Hepatocyte (in vitro differentiated cells): Measurements from ENCODE around the gene ANAPC2.

Experiments used
- CTCF ChIP-seq: fragments of 200-600 bp; sonication (generic); IDR thresholded peaks from 2 replicates; pipeline ENCODE4 v1.5.1; 2016; ENCODE audit warnings: antibody characterized with exemption, mild to moderate bottlenecking; ENCODE audit not compliant: poor library complexity
- EZH2 ChIP-seq: fragments of 200-600 bp; sonication (generic); IDR thresholded peaks from 2 replicates; pipeline ENCODE4 v1.6.1; 2016; ENCODE audit warnings: antibody characterized with exemption, mild to moderate bottlenecking, borderline replicate concordance
- EZH2phosphoT487 ChIP-seq: fragments of 200-600 bp; sonication (generic); IDR thresholded peaks from one replicate; pipeline ENCODE4 v1.6.1; 2018; ENCODE audit warnings: antibody characterized with exemption, mild to moderate bottlenecking, low read depth, moderate library complexity; ENCODE audit not compliant: unreplicated experiment, severe bottlenecking

DNA sequence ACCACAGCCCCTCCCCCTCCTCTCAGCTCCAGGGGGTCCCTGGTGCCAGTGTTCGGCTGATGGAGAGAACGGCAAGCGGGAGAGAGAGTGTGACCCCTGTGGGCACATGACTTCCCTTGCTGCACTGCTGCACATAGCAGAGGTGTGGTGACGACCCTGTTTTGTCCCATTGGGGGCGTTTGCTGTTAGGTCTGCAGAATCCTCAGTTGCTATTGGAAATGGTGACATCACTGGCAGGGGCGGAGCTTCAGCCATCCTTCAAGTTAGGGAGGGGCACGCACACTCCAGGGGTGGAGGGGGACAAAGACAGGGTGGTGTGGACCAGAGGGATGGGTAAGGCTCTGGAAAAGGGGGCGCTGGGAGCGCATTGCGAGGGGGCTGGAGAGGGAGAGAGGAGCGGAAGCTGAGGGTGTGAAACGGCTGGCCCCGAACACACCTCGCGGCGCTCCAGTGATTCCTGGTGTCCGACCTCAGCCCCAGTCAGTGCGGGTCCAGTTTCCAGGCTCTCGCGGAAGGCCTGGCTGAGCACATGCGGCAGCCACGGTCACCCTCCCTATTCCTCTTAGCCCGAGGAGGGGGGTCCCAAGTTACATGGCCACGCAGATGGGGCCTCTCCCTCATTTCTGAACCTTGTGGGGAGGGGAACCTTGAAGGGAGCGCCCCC is 50.2 kb downstream of the ANAPC2 start:
- TF ChIP-seq CTCF: no peak
- TF ChIP-seq EZH2: no peak
- TF ChIP-seq EZH2phosphoT487: no peak
